Astrocyte of the spinal cord (primary cell): ENCODE measurements around the gene PCDHB9.
A peak's percentile ranks its signal among the peaks of the same experiment; 100 is the strongest.
"Not testable (repeated sequence)": the region's sequence is repeated elsewhere in the genome, so short reads cannot be mapped to it uniquely, and the experiment has no call there.

Experiments
- DNase-seq: peaks from one replicate; pipeline ENCODE4 v3.0.0; 2011; ENCODE audit warnings: low read depth, low spot score
- H3K4me3 ChIP-seq: 2 replicates; pipeline ENCODE4 v1.5.1; 2011; ENCODE audit warnings: low read depth, mild to moderate bottlenecking, low read length, moderate library complexity
- CTCF ChIP-seq: IDR thresholded peaks from 2 replicates; pipeline ENCODE4 v1.5.1; 2012; ENCODE audit warnings: low read depth, mild to moderate bottlenecking, low read length, inconsistent platforms
- in situ Hi-C: cut with HindIII; loops from 2 replicates; pipeline ENCODE4 v1.10.0; 2017; ENCODE audit warnings: low sequenced_read_pairs

The PCDHB9 gene

GRCh38 chr5:141172381-141173204 is 14.4 kb upstream of the PCDHB9 start, which contains the start of gene PCDHB7:
Gene PCDHB7, plus strand, starts transcription at chr5:141172644. Its CDS starts 192 bp downstream, at chr5:141172836.
- DNase-seq, result peak; percentile 7
- in situ Hi-C loops, result no loop called here
- no peak within 1 kb of the TSS for H3K4me3 ChIP-seq

GRCh38 chr5:141174291-141175104 is 12.5 kb upstream of the PCDHB9 start:
- H3K4me3 ChIP-seq, DNase-seq, in situ Hi-C loops: not testable (repeated sequence)

More at GRCh38 chr5:141172381-141173204, 14.4 kb upstream of the PCDHB9 start, which contains the start of gene PCDHB7:
- TF ChIP-seq CTCF, result peak; percentile 41

- in situ Hi-C loops, result no loop called here
- no peak for TF ChIP-seq CTCF
- no peak for DNase-seq
- H3K4me3 ChIP-seq, result no peak overlapping the region
Observed at GRCh38 chr5:141175933-141176332, 11.0 kb upstream of the PCDHB9 start.

- in situ Hi-C loops, H3K4me3 ChIP-seq, DNase-seq: not testable (repeated sequence)
Observed at GRCh38 chr5:141177577-141178191, 9.3 kb upstream of the PCDHB9 start, which contains the start of gene PCDHB8. Gene PCDHB8, plus strand, starts transcription at chr5:141177790. Its CDS starts 245 bp downstream, at chr5:141178035.

GRCh38 chr5:141179371-141179770 is 7.6 kb upstream of the PCDHB9 start:
- DNase-seq, H3K4me3 ChIP-seq, in situ Hi-C loops: not testable (repeated sequence)

GRCh38 chr5:141179876-141180275 is 7.1 kb upstream of the PCDHB9 start:
- DNase-seq, in situ Hi-C loops, H3K4me3 ChIP-seq: not testable (repeated sequence)

- TF ChIP-seq CTCF, result no peak
- in situ Hi-C loops, result no loop called here
- no peak for DNase-seq
- no peak overlapping the region for H3K4me3 ChIP-seq
Observed at GRCh38 chr5:141180313-141180712, 6.6 kb upstream of the PCDHB9 start.

- in situ Hi-C loops, result no loop called here
Observed at GRCh38 chr5:141182248-141182647, 4.7 kb upstream of the PCDHB9 start, which contains the start of gene PCDHB16. Gene PCDHB16, plus strand, starts transcription at chr5:141182387. Its CDS starts 173 bp downstream, at chr5:141182560.

GRCh38 chr5:141184117-141184855 is 2.7 kb upstream of the PCDHB9 start:
- DNase-seq, H3K4me3 ChIP-seq, in situ Hi-C loops: not testable (repeated sequence)

More at GRCh38 chr5:141182248-141182647, 4.7 kb upstream of the PCDHB9 start, which contains the start of gene PCDHB16:
- TF ChIP-seq CTCF, result no peak
- no peak for DNase-seq
- H3K4me3 ChIP-seq, result no peak within 1 kb of the TSS

- DNase-seq, in situ Hi-C loops, H3K4me3 ChIP-seq: not testable (repeated sequence)
Observed at GRCh38 chr5:141188682-141189081, 1.7 kb downstream of the PCDHB9 start.

- DNase-seq, H3K4me3 ChIP-seq, in situ Hi-C loops: not testable (repeated sequence)
Observed at GRCh38 chr5:141189131-141189530, 2.2 kb downstream of the PCDHB9 start.
